KG1 (cell line): ENCODE data around the gene RGS6.
A peak's percentile ranks its signal among the peaks of the same experiment; 100 is the strongest.

Experiments
- DNase-seq: peaks from one replicate; lab custom pipeline; 2025; lab: John Stamatoyannopoulos, UW

The RGS6 gene

GRCh38 chr14:72404998-72405397 lies 472.8 kb downstream of the RGS6 start:
- no peak for DNase-seq

GRCh38 chr14:72408020-72408419 lies 475.8 kb downstream of the RGS6 start:
- DNase-seq: no peak

GRCh38 chr14:72409047-72409446 lies 476.8 kb downstream of the RGS6 start:
- no peak for DNase-seq

GRCh38 chr14:72416081-72416849 lies 484.0 kb downstream of the RGS6 start:
- no peak for DNase-seq

GRCh38 chr14:72416892-72417291 lies 484.7 kb downstream of the RGS6 start:
- no peak for DNase-seq

- DNase-seq: no peak
These were observed 486.6 kb downstream of the RGS6 start for GRCh38 chr14:72418806-72419205.

- no peak for DNase-seq
These were observed 487.1 kb downstream of the RGS6 start for GRCh38 chr14:72419226-72419775.

GRCh38 chr14:72420749-72421474 lies 488.7 kb downstream of the RGS6 start:
- peak; percentile 76 for DNase-seq

GRCh38 chr14:72423957-72424356 lies 491.7 kb downstream of the RGS6 start:
- no peak for DNase-seq

GRCh38 chr14:72430457-72430856 lies 498.2 kb downstream of the RGS6 start:
- DNase-seq: no peak

GRCh38 chr14:72432748-72433147 lies 500.5 kb downstream of the RGS6 start:
- DNase-seq: no peak

GRCh38 chr14:72433511-72433910 lies 501.3 kb downstream of the RGS6 start:
- DNase-seq: no peak

- DNase-seq: no peak
These were observed 502.6 kb downstream of the RGS6 start for GRCh38 chr14:72434856-72435255.

GRCh38 chr14:72439707-72440106 lies 507.5 kb downstream of the RGS6 start:
- DNase-seq: peak; percentile 55

- no peak for DNase-seq
These were observed 511.0 kb downstream of the RGS6 start for GRCh38 chr14:72443256-72443655.

GRCh38 chr14:72443991-72444441 lies 511.8 kb downstream of the RGS6 start:
- DNase-seq: peak; percentile 19

- DNase-seq: no peak
These were observed 512.5 kb downstream of the RGS6 start for GRCh38 chr14:72444701-72445100.

GRCh38 chr14:72448212-72448611 lies 516.0 kb downstream of the RGS6 start:
- DNase-seq: no peak

GRCh38 chr14:72450473-72451044 lies 518.3 kb downstream of the RGS6 start:
- no peak for DNase-seq

GRCh38 chr14:72451054-72451972 lies 519.1 kb downstream of the RGS6 start:
- peak; percentile 53 for DNase-seq

- no peak for DNase-seq
These were observed 520.5 kb downstream of the RGS6 start for GRCh38 chr14:72452774-72453173.
